HG03469 (cell line): ENCODE measurements around the gene HIRIP3.

Experiments used
- ATAC-seq: cut with Tn5 transposase; IDR thresholded peaks from one replicate; pipeline ENCODE4 v1.9.1; 2021; ENCODE audit warnings: mild to moderate bottlenecking, moderate library complexity, moderate number of reproducible peaks; ENCODE audit not compliant: unreplicated experiment

Gene HIRIP3

DNA sequence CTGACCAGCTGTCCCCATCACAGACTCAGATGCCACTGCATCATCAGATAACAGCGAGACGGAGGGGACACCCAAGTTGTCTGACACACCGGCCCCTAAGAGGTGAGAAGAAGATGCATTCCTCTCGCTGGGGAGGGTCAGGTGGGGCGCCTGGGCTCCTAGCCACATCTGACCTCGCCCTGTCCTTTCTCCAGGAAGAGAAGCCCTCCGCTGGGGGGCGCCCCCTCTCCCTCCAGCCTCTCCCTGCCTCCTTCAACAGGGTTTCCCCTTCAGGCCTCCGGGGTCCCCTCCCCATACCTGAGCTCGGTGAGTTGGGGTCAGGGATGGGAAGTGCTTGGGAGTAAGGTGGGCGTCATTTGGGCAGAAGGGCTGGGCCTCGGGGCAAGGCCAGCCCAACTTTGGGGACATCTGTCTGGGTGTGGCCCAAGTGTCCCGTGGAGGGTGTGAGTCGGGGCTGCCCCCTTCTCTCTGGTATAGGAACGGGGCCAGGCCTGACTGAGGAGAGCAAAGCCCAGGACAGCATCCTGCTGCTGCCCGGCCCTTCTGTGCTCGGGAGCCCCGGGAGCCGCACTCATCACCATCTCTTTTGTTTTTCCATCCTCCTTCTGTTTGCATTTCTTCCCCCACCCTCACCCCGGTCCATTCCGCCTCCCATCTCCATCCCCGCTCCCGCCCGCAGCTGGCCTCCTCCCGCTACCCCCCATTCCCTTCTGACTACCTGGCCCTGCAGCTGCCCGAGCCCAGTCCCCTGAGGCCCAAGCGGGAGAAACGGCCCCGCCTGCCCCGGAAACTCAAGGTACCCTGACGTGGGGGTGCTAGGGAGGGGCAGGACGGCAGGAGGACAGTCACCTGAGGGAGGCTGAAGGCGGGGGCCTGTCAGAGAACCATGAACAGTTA is 5.6 kb upstream of the HIRIP3 start:
- ATAC-seq = no peak

DNA sequence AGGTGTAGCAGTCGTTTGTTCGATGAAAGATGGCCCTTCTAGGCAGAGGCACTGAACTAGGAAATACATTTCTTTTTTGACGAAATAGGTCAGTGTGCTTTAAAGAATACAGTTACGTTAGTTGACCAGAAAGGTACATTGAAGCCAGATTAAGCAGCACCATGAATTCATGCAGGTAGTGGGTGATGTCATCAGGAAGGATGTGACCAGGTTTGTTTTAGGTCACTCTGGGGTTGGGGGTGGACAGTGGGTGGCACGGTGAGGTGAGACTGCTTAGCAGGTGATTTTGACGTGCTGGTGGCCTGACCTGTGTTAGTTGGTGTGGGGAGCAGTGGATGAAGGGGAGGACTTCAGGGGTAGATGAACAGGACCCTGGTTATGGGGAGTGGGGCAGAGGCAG is 4.2 kb upstream of the HIRIP3 start:
- ATAC-seq = no peak

DNA sequence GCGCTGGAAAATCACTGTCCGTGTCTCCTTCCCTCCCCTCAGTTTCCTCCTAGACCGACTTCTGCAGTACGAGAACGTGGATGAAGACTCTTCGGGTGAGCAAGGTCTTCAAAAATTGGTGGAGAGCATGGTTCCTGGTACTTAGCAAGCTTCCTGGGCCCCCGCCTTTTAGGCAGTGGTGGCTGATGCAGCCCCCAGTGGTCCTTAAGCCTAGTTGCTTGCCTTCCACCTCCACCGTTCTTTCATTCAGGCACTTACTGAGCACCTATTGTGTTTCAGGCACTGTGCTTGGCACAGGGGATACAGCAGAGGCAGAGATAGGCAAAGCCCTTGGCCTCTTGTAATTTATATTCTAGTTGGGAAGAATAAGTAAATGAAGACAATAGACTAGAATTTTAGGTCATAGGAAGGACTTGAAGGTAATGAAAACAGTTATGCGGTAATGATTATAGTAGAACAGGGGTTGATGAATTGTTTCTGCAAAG is 1.4 kb upstream of the HIRIP3 start:
- ATAC-seq = no peak

DNA sequence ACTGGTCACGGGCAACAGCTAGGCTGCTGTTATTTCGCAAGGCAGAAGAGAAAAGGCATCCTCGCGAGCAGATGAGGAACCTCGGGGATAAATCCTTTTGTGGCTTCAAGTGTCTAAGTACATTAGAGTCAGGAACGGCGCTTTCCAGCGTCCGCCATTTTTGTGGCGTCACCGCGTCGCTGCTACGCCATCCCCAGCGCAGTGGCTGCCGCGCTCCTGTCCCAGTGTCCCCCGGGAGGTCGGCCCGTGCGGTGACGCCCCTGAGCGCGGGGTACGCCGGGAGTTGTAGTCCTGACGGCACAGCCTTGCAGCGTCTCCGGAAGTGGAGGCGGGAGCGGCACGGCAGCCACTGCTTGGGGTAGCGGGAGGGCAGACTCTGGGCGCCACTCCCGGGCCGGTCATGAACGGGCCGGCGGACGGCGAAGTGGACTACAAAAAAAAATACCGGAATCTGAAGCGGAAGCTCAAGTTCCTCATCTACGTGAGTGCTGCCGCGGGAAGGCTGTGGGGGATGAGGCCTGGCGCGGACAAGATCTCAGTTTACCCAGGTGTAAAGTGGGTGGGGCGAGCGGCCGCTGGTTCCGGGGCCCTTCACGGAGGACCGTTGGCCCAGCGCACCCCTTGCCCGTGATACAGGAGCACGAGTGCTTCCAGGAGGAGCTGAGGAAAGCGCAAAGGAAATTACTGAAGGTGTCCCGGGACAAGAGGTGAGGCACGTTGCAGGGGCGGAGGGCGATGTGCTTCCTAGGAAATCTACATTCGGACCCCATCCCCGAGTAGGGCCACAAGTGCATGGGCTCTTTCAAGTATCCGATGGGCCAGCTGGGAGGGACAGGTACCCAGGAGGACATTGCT is 721 bp upstream of the HIRIP3 start, which contains the start of gene INO80E:
TSS of gene INO80E (plus strand) at position 331 of the 855 bp plus-strand sequence. CDS start at position 401, 70 bp downstream.
- ATAC-seq = peak; percentile 89

DNA sequence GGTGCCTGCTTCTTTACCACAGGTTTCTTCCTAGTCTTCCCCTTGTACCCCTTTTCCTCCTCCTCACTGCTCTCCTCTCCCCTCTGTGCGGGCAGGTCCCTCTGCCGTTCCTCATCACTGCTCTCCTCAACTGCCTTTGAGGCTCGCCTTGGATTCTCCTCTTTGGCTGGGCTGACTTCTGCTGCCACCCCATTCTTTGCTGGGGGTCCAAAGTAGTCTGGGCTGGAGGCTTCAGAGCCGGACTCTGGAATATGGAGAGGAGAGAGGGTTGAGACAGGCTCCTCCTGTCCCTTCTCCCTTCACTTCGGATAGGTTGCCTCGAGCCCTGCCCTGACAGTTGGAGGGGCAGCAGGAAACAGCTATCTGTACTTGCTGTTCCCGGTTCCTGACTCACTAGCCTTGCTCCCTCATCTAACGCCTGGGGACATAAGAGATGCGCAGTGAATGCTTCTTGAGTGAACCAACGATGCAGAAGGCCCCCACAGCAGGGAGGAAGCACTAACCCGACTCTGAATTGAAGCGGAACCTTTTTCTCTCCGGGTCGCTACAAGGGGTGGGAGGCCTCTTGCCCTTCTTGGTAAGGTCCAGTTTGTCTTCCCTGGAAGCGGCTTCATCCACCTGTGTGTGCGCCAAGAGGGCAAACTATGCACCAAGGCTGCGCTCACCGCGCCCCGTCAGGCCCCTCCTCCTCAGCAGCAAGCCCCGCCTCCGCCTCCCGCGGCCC is 655 bp downstream of the HIRIP3 start:
- no peak for ATAC-seq

DNA sequence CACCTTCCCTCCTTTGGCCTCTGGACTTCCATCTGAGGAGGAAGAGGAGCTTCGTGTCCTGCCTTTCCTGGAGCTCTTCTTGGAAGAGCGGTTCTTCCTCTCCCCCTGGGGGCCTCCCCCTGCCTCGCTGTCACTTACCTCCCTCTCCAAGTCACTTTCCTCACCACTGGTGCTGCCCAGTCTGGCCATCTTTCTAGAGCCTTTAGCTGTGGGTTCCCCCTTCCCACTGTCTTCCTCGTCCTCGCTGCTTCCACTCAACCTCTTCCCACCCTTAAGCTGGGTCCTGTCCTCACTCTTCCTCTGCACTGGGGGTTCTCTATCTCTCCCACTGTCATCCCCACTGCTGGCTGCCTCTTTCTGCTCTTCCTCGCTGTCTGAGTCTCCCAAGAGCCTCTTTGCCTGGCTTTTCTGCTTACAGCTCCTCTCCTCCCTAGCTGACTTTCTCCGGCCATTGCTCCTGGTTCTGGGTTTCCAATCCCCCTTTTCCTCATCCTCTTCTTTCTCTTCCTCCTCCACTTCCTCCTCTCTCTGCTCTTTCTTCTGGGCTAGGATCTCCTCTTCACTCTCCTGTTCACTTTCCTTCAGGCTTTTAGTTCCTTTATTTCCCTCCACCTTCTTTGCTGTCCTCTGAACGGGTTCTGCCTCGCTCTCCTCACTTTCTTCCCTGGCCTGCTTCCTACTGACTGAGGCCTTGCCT is 1.4 kb downstream of the HIRIP3 start:
- no peak for ATAC-seq

DNA sequence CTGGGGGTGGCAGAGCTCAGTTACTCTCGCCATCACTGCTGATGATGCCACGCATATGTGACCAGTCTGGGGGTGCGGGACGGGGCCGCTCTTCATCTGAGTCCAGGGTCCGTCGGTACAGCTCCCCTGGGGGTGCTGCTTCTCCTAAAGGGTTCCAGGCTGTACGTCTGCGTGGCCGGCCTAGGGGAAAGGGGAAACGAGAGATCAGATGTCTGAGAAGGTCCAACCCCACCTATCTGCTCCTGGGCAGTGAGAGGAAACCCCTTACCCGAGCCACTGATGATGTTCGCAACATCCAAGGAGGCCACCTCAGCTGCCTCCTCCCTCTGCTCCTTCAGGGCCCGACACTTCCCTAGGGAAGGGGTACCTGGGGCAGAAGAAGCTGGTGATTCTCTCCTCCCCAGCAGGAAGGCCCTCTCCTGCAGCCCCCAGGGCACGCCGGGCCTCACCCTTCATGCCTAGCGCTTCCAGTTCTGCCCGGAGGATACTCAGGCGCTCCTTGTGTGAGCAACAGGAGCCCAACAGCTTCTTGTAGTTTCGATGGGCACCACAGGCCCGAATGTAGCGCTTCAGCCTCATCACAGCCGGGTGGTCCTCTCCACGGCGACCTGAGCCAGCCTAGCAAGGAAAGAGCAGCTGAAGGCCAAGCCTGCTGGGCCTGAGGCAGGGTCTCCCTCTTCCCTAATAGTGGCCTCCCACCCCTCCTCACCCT is 2.1 kb downstream of the HIRIP3 start:
- no peak for ATAC-seq

DNA sequence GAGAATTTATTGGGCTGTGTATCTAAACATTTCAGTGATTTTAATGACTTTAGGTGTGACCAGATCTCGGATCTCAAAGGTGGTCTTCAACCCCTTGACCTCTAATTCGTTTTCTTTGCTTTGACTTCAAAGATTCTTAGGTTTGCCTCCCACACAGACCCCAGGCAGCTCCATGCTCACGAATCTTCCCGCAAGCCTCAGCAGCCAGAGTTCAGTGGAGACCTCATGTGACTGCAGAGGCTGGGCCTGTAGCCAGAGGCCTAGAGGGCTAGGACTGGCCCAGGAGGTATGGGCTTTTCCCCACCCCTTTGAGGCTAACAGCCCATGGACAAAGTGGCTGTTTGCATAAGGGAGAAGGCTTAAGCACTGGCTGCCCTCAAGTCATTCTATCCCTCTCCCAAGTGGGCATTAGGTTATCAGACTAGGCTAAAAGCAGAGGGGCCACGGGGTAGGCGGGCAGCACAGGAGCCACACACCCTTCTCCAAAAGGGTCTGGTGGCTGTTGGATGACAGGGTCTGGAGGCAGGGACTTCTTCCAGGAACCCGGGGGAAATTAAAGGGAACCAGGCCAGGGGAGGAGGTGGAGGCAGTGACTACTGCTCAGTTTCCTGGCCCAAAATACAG is 3.0 kb downstream of the HIRIP3 start:
- no peak for ATAC-seq

DNA sequence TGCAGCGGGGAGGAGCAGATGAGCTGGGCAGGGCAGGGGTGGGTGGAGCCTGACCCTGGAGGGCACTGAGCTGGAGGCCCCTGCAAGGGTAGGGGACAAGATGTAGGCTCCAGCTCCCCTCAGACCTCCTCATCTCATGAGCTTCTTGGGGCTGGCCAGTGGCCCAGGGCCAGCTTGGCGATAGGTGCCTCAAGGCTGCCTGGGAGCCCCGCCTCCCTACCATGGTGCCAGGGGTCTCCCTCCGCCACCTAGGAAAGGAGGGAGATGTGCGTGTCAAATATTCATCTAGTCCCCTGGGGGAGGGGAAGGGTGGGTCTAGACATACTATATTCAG is 3.9 kb downstream of the HIRIP3 start:
- ATAC-seq = no peak

DNA sequence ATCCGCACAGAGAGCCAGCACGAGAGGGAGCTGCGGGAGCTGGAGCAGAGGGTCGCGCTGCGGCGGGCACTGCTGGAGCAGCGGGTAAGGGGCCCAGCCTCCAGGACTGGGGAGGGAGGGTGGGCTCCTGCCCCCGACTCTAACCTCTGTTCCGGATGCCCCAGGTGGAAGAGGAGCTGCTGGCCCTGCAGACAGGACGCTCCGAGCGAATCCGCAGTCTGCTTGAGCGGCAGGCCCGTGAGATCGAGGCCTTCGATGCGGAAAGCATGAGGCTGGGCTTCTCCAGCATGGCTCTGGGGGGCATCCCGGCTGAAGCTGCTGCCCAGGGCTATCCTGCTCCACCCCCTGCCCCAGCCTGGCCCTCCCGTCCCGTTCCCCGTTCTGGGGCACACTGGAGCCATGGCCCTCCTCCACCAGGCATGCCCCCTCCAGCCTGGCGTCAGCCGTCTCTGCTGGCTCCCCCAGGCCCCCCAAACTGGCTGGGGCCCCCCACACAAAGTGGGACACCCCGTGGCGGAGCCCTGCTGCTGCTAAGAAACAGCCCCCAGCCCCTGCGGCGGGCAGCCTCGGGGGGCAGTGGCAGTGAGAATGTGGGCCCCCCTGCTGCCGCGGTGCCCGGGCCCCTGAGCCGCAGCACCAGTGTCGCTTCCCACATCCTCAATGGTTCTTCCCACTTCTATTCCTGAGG is 4.4 kb downstream of the HIRIP3 start:
- ATAC-seq = no peak

DNA sequence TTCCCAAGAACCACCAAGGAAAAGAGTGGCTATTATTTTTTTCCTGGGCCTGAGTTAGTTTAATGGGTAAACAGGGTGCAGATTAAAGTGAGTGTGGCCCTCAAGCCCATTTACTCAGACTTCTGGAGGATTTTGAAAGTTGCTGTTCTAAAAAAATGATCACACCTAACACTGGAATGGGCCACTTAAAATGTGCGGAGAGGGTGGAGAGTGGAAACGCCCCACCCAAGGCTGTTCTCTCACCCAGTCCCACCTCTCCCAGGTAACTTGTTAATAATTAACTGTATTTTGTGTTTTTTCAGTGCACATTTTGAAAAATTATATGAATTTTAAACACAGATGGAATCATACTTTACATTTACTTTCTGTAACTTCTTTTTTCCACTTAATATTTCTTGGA is 5.4 kb downstream of the HIRIP3 start:
- ATAC-seq = no peak

DNA sequence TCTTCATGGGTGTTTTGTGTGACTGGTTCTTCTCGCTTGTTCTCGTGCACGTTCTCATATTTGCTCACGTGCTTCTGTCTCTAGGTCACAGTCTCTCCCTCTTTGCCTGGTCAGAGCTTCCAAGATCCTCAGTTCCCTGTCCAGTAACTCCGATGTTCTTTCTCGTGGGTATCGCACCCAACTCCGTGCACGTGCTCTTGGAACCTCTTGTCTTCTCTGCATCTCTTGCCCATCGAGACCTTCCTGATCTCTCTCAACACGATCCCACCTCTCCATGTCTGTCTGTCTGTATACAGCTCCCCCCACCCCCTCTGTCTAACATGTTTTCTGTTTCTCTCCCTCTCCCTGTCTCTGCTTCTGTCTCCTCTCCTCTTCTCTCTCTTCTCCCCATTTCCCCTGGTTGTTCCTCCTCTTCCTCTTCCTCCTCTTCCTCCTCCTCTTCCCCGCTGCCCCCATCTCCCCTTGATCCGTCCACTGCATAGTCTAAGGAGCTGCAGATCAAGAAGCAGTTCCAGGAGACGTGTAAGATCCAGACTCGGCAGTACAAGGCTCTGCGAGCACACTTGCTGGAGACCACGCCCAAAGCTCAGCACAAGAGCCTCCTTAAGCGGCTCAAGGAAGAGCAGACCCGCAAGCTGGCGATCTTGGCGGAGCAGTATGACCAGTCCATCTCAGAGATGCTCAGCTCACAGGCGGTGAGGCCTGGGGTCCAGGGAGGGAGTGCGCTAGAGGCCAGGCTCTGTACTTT is 6.1 kb downstream of the HIRIP3 start:
- ATAC-seq = no peak

DNA sequence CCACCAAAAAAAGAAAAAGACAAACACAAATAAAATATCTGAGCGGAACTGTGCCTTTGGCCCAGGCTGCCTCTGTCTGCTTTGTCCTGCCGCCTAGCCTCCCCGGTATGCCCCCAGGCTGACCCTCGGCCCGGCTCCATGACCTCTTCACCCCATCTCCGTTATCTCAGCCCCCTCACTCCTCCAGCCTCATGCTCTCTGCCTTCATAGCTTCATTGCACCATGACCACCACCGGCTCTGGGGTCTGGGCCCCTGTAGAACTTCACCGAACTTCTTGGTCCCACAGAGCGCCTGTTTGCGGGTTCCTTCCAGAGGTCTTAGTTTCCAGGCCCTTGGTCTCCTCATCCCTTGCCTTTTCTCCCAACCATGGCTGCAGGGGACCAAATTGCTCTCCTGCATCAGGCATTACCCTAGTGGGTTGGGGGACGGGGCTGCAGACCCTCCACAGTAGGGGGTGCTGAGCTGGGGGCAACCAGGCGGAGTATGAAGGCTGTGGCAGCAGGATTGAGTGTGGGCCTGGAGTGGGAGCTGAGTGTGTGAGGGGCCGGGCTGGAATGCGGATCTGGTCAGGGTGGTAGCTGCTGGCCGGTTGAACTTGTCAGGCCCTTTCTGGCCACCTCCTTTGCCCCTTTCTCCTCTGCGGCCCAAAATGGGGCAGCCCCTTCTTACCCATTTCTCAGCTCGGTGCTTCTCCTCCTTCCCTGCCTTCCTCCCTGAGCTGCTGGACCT is 6.9 kb downstream of the HIRIP3 start:
- ATAC-seq = no peak

DNA sequence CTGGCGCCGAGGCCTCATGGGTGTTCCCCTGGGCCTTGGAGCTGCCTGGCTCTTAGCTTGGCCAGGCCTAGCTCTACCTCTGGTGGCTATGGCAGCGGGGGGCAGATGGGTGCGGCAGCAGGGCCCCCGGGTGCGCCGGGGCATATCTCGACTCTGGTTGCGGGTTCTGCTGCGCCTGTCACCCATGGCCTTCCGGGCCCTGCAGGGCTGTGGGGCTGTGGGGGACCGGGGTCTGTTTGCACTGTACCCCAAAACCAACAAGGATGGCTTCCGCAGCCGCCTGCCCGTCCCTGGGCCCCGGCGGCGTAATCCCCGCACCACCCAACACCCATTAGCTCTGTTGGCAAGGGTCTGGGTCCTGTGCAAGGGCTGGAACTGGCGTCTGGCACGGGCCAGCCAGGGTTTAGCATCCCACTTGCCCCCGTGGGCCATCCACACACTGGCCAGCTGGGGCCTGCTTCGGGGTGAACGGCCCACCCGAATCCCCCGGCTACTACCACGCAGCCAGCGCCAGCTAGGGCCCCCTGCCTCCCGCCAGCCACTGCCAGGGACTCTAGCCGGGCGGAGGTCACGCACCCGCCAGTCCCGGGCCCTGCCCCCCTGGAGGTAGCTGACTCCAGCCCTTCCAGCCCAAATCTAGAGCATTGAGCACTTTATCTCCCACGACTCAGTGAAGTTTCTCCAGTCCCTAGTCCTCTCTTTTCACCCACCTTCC is 7.9 kb downstream of the HIRIP3 start:
- no peak for ATAC-seq

DNA sequence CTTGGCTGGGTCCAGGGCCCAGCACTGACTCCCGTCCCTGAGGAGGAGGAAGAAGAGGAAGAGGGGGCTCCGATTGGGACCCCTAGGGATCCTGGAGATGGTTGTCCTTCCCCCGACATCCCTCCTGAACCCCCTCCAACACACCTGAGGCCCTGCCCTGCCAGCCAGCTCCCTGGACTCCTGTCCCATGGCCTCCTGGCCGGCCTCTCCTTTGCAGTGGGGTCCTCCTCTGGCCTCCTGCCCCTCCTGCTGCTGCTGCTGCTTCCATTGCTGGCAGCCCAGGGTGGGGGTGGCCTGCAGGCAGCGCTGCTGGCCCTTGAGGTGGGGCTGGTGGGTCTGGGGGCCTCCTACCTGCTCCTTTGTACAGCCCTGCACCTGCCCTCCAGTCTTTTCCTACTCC is 8.5 kb downstream of the HIRIP3 start:
- ATAC-seq = no peak

DNA sequence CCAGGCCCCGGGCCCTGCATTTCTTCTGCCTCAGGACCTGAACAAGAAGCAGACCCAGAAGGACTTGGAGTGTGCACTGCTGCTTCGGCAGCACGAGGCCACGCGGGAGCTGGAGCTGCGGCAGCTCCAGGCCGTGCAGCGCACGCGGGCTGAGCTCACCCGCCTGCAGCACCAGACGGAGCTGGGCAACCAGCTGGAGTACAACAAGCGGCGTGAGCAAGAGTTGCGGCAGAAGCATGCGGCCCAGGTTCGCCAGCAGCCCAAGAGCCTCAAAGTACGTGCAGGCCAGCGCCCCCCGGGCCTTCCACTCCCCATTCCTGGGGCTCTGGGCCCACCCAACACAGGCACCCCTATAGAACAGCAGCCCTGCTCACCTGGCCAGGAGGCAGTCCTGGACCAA is 9.2 kb downstream of the HIRIP3 start:
- no peak for ATAC-seq

DNA sequence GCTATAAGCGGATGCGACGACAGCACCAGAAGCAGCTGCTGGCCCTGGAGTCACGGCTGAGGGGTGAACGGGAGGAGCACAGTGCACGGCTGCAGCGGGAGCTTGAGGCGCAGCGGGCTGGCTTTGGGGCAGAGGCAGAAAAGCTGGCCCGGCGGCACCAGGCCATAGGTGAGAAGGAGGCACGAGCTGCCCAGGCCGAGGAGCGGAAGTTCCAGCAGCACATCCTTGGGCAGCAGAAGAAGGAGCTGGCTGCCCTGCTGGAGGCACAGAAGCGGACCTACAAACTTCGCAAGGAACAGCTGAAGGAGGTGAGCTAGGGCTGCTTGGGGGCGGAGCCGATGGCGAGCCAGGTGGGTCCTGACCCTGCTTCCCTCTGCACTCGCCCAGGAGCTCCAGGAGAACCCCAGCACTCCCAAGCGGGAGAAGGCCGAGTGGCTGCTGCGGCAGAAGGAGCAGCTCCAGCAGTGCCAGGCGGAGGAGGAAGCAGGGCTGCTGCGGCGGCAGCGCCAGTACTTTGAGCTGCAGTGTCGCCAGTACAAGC is 10.1 kb downstream of the HIRIP3 start:
- no peak for ATAC-seq
